Stomach (tissue), 4 donors: Measurements from ENCODE around the gene PARD6G.

Experiments
- EP300 ChIP-seq: sonication (generic); formaldehyde crosslinking; IDR thresholded peaks from one replicate; pipeline ENCODE4 v1.6.1; 2017; ENCODE audit warnings: antibody characterized with exemption
- POLR2A ChIP-seq, 4 donors: fragments of 450-650 bp; IDR thresholded peaks; one replicate each; pipeline ENCODE4 v1.6.1; 2016; ENCODE audit warnings: antibody characterized with exemption in 4 of 4, control low read depth in 2 of 4, mild to moderate bottlenecking in 1 of 4, moderate library complexity in 1 of 4
- POLR2AphosphoS5 ChIP-seq, 3 donors: sonication (generic); formaldehyde crosslinking; IDR thresholded peaks; one replicate each; pipeline ENCODE4 v1.6.1; 2016; ENCODE audit warnings: antibody characterized with exemption in 3 of 3
- TF ChIP-seq, protein P1 (sequence below), 7 experiments: fragments of 450-650 bp in 4 of 7; fragments of 200-600 bp in 3 of 7; sonication (generic) in 3 of 7; IDR thresholded peaks; one replicate each; pipeline ENCODE4 v1.5.1; 2016 to 2019; ENCODE audit warnings: antibody characterized with exemption in 7 of 7, control low read depth in 2 of 7, mild to moderate bottlenecking in 1 of 7

DNA sequence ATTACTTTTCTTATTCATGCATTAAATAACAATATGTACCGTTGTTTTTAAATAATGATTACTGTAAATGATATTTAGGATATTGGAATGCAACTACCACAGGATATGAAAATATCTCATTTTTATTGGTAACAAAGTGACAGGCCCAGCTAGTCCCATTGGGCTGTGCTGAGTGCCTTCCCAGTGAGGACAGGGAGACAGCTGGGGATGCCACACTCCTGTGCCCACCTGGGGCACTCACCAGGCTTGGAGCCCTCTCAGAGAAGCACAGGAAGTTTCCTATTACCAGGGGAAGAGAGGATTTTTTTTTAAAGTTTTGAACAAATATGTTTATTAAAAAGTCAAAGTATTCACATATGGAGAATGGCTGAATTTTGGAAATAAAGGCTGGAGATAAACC, 48.9 kb downstream of the PARD6G start:
- TF ChIP-seq POLR2A (IDR thresholded peaks at IDR 0.05) = no peak
- TF ChIP-seq, protein P1, sequence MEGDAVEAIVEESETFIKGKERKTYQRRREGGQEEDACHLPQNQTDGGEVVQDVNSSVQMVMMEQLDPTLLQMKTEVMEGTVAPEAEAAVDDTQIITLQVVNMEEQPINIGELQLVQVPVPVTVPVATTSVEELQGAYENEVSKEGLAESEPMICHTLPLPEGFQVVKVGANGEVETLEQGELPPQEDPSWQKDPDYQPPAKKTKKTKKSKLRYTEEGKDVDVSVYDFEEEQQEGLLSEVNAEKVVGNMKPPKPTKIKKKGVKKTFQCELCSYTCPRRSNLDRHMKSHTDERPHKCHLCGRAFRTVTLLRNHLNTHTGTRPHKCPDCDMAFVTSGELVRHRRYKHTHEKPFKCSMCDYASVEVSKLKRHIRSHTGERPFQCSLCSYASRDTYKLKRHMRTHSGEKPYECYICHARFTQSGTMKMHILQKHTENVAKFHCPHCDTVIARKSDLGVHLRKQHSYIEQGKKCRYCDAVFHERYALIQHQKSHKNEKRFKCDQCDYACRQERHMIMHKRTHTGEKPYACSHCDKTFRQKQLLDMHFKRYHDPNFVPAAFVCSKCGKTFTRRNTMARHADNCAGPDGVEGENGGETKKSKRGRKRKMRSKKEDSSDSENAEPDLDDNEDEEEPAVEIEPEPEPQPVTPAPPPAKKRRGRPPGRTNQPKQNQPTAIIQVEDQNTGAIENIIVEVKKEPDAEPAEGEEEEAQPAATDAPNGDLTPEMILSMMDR (IDR thresholded peaks at IDR 0.05) = no peak
- no peak for TF ChIP-seq EP300
- no peak for TF ChIP-seq POLR2AphosphoS5 (IDR thresholded peaks at IDR 0.05)
